ENCODE results near the gene LGALS7B. TPM values are rescaled to one million over a fixed set of nuclear protein-coding genes. Genes with fewer than 3 reads are reported as not detected.
"Not testable (repeated sequence)": the region's sequence is repeated elsewhere in the genome, so short reads cannot be mapped to it uniquely, and the experiment has no call there.

Gene LGALS7B
- total and polyA plus RNA-seq, 4 experiments from 2014 or later = not detected

- Histone ChIP-seq H3K36me3 (ENCODE audit: insufficient read depth, low read length) (no peaks in the 10 kb centered on the region), H3K27ac (ENCODE audit: low read depth, low read length) (no peak overlapping the region), H3K9me3 (ENCODE audit: control insufficient read depth in 1 of 2, low read length in 2 of 2) (no peaks in the 10 kb centered on the region), H3K27me3 (ENCODE audit: insufficient read depth, low read length) (no peaks in the 10 kb centered on the region), H3K4me1 (ENCODE audit: insufficient read depth, low read length) (peaks cover 24% of the 10 kb centered on the region), H3K4me3 (ENCODE audit: low read length in 2 of 2) (no peak overlapping the region)
- no peak overlapping the region for H3K27ac Mint-ChIP-seq
- no peaks in the 10 kb centered on the region for H3K36me3 Mint-ChIP-seq
- no peaks in the 10 kb centered on the region for H3K27me3 Mint-ChIP-seq
- H3K4me1 Mint-ChIP-seq = peaks cover 7 to 19% (median 15%) of the 10 kb centered on the region in 4 donors
- ChIA-PET POLR2A (ENCODE audit: partially characterized antibody) (no interaction called here), CTCF (ENCODE audit: partially characterized antibody) (interaction anchor here (0.6 kb wide), 1 partner anchor 203 kb away, joined by 3 read pairs; no protein-coding TSS in a partner anchor)
- intact Hi-C loops (cut with micrococcal nuclease) = no loop called here
- H3K9me3 Mint-ChIP-seq = no peaks in the 10 kb centered on the region
- no peak overlapping the region for H3K4me3 Mint-ChIP-seq
- no peak for DNase-seq
Observed at GRCh38 chr19:38742906-38743305, 46.1 kb upstream of the LGALS7B start.

- Histone ChIP-seq H3K4me1 (ENCODE audit: insufficient read depth, low read length) (peaks cover 17% of the 10 kb centered on the region), H3K9me3 (ENCODE audit: control insufficient read depth in 1 of 2, low read length in 2 of 2) (no peaks in the 10 kb centered on the region), H3K36me3 (ENCODE audit: insufficient read depth, low read length) (no peaks in the 10 kb centered on the region), H3K27ac (ENCODE audit: low read depth, low read length) (no peak overlapping the region), H3K4me3 (ENCODE audit: low read length in 2 of 2) (no peak overlapping the region), H3K27me3 (ENCODE audit: insufficient read depth, low read length) (no peaks in the 10 kb centered on the region)
- peak overlapping the region in 1 of 8 donors; percentile 26 for H3K4me3 Mint-ChIP-seq
- peaks cover 6 to 14% (median 11%) of the 10 kb centered on the region in 4 donors for H3K4me1 Mint-ChIP-seq
- ChIA-PET POLR2A (ENCODE audit: partially characterized antibody) (interaction anchor here (1.0 to 1.3 kb wide), 3 partner anchors 9 to 187 kb away, joined by 3 to 4 read pairs (median 3); partner anchors contain the start of genes MRPS12 and SARS2), CTCF (ENCODE audit: partially characterized antibody) (no interaction called here)
- DNase-seq = no peak
- no peaks in the 10 kb centered on the region for H3K36me3 Mint-ChIP-seq
- H3K27ac Mint-ChIP-seq = peak overlapping the region in 1 of 7 donors; percentile 22
- no peaks in the 10 kb centered on the region for H3K9me3 Mint-ChIP-seq
- no peaks in the 10 kb centered on the region for H3K27me3 Mint-ChIP-seq
- intact Hi-C loops (cut with micrococcal nuclease) = no loop called here
Observed at GRCh38 chr19:38743394-38744297, 45.4 kb upstream of the LGALS7B start.

- no peaks in the 10 kb centered on the region for H3K9me3 ChIP-seq (ENCODE audit: control insufficient read depth in 1 of 2, low read length in 2 of 2)
- no peak for DNase-seq
- Mint-ChIP-seq H3K36me3 (no peaks in the 10 kb centered on the region), H3K27me3 (no peaks in the 10 kb centered on the region), H3K4me1 (peaks cover 5 to 9% (median 7%) of the 10 kb centered on the region in 4 donors), H3K27ac (peak within 1 kb of the TSS in 1 of 7 donors; percentile 22), H3K9me3 (no peaks in the 10 kb centered on the region), H3K4me3 (peak within 1 kb of the TSS in 1 of 8 donors; percentile 26)
- intact Hi-C loops (cut with micrococcal nuclease) = no loop called here
- H3K4me1 ChIP-seq (ENCODE audit: insufficient read depth, low read length) = peaks cover 10% of the 10 kb centered on the region
- CTCF ChIA-PET (ENCODE audit: partially characterized antibody) = no interaction called here
- no peak within 1 kb of the TSS for H3K27ac ChIP-seq (ENCODE audit: low read depth, low read length)
- no peak within 1 kb of the TSS for H3K4me3 ChIP-seq (ENCODE audit: low read length in 2 of 2)
- POLR2A ChIA-PET (ENCODE audit: partially characterized antibody) = interaction anchor here (1.0 to 1.3 kb wide), 3 partner anchors 9 to 186 kb away, joined by 3 to 4 read pairs (median 3); partner anchors contain the start of genes MRPS12 and SARS2
- H3K27me3 ChIP-seq (ENCODE audit: insufficient read depth, low read length) = no peaks in the 10 kb centered on the region
- no peaks in the 10 kb centered on the region for H3K36me3 ChIP-seq (ENCODE audit: insufficient read depth, low read length)
Observed at GRCh38 chr19:38744298-38744681, 44.7 kb upstream of the LGALS7B start, which contains the start of gene CAPN12. Gene CAPN12 (minus strand): TSS chr19:38744474. CDS start chr19:38744165, 309 bp downstream.

- Histone ChIP-seq H3K27ac (ENCODE audit: low read depth, low read length) (no peak overlapping the region), H3K4me1 (ENCODE audit: insufficient read depth, low read length) (peaks cover 4% of the 10 kb centered on the region), H3K9me3 (ENCODE audit: control insufficient read depth in 1 of 2, low read length in 2 of 2) (no peaks in the 10 kb centered on the region), H3K36me3 (ENCODE audit: insufficient read depth, low read length) (no peaks in the 10 kb centered on the region), H3K4me3 (ENCODE audit: low read length in 2 of 2) (no peak overlapping the region), H3K27me3 (ENCODE audit: insufficient read depth, low read length) (no peaks in the 10 kb centered on the region)
- Mint-ChIP-seq H3K9me3 (no peaks in the 10 kb centered on the region), H3K4me1 (peaks cover 0 to 4% (median 3%) of the 10 kb centered on the region in 4 donors), H3K36me3 (no peaks in the 10 kb centered on the region), H3K27me3 (no peaks in the 10 kb centered on the region), H3K4me3 (no peak overlapping the region), H3K27ac (no peak overlapping the region)
- no peak for DNase-seq
- intact Hi-C loops (cut with micrococcal nuclease) = no loop called here
- ChIA-PET POLR2A (ENCODE audit: partially characterized antibody) (interaction anchor here (1.3 kb wide), 2 partner anchors 10 to 104 kb away, joined by 3 to 4 read pairs; no protein-coding TSS in a partner anchor), CTCF (ENCODE audit: partially characterized antibody) (no interaction called here)
Observed at GRCh38 chr19:38744874-38745273, 44.1 kb upstream of the LGALS7B start.

- intact Hi-C loops (cut with micrococcal nuclease) = no loop called here
- Mint-ChIP-seq H3K27me3 (no peaks in the 10 kb centered on the region), H3K9me3 (no peaks in the 10 kb centered on the region), H3K36me3 (no peaks in the 10 kb centered on the region), H3K4me3 (no peak overlapping the region), H3K27ac (no peak overlapping the region), H3K4me1 (peaks cover 0 to 3% (median 0%) of the 10 kb centered on the region in 4 donors)
- ChIA-PET CTCF (ENCODE audit: partially characterized antibody) (no interaction called here), POLR2A (ENCODE audit: partially characterized antibody) (interaction anchor here (1.3 kb wide), 1 partner anchor 10 kb away, joined by 3 read pairs; no protein-coding TSS in a partner anchor)
- H3K27ac ChIP-seq (ENCODE audit: low read depth, low read length) = no peak overlapping the region
- no peaks in the 10 kb centered on the region for H3K27me3 ChIP-seq (ENCODE audit: insufficient read depth, low read length)
- H3K36me3 ChIP-seq (ENCODE audit: insufficient read depth, low read length) = no peaks in the 10 kb centered on the region
- H3K9me3 ChIP-seq (ENCODE audit: control insufficient read depth in 1 of 2, low read length in 2 of 2) = no peaks in the 10 kb centered on the region
- no peak for DNase-seq
- H3K4me1 ChIP-seq (ENCODE audit: insufficient read depth, low read length) = no peaks in the 10 kb centered on the region
- no peak overlapping the region for H3K4me3 ChIP-seq (ENCODE audit: low read length in 2 of 2)
Observed at GRCh38 chr19:38745316-38745715, 43.7 kb upstream of the LGALS7B start.

GRCh38 chr19:38753783-38754182 is 35.2 kb upstream of the LGALS7B start:
- H3K4me1 Mint-ChIP-seq; H3K9me3 ChIP-seq (ENCODE audit: control insufficient read depth in 1 of 2, low read length in 2 of 2); H3K4me1 ChIP-seq (ENCODE audit: insufficient read depth, low read length); H3K27ac ChIP-seq (ENCODE audit: low read depth, low read length); H3K27ac Mint-ChIP-seq; H3K4me3 Mint-ChIP-seq; H3K27me3 ChIP-seq (ENCODE audit: insufficient read depth, low read length); H3K36me3 ChIP-seq (ENCODE audit: insufficient read depth, low read length); H3K9me3 Mint-ChIP-seq; intact Hi-C loops (cut with micrococcal nuclease); H3K36me3 Mint-ChIP-seq; H3K27me3 Mint-ChIP-seq; CTCF ChIA-PET (ENCODE audit: partially characterized antibody); POLR2A ChIA-PET (ENCODE audit: partially characterized antibody); H3K4me3 ChIP-seq (ENCODE audit: low read length in 2 of 2); DNase-seq: not testable (repeated sequence)

- POLR2A ChIA-PET (ENCODE audit: partially characterized antibody); H3K4me1 Mint-ChIP-seq; H3K9me3 Mint-ChIP-seq; H3K4me1 ChIP-seq (ENCODE audit: insufficient read depth, low read length); H3K27me3 Mint-ChIP-seq; H3K27ac ChIP-seq (ENCODE audit: low read depth, low read length); intact Hi-C loops (cut with micrococcal nuclease); H3K27ac Mint-ChIP-seq; H3K36me3 ChIP-seq (ENCODE audit: insufficient read depth, low read length); H3K4me3 ChIP-seq (ENCODE audit: low read length in 2 of 2); H3K9me3 ChIP-seq (ENCODE audit: control insufficient read depth in 1 of 2, low read length in 2 of 2); H3K4me3 Mint-ChIP-seq; DNase-seq; CTCF ChIA-PET (ENCODE audit: partially characterized antibody); H3K36me3 Mint-ChIP-seq; H3K27me3 ChIP-seq (ENCODE audit: insufficient read depth, low read length): not testable (repeated sequence)
Observed at GRCh38 chr19:38754196-38754595, 34.8 kb upstream of the LGALS7B start.

All from CD4-positive, alpha-beta memory T cell (primary cell).